Keratinocyte (primary cell): ENCODE measurements around the gene LCE3E. TPM values are rescaled to one million over a fixed set of nuclear protein-coding genes. Genes with fewer than 3 reads are reported as not detected.
"Not testable (repeated sequence)": the region's sequence is repeated elsewhere in the genome, so short reads cannot be mapped to it uniquely, and the experiment has no call there.

Experiments used
- DNase-seq: peaks from one replicate; pipeline ENCODE4 v3.0.0-alpha.2; 2011; ENCODE audit warnings: low read depth, missing footprints, low spot score
- FAIRE-seq: peaks from 2 replicates; lab custom pipeline; 2011; peaks lifted over from hg19 to GRCh38; lab: Jason Lieb, UNC
- H2AFZ ChIP-seq: 2 replicates; pipeline ENCODE4 v1.6.0; 2012; ENCODE audit warnings: low read length, control low read depth, inconsistent platforms; ENCODE audit not compliant: control insufficient read depth
- H3K27ac ChIP-seq: 2 replicates; pipeline ENCODE4 v1.5.1; 2011; ENCODE audit warnings: low read length; ENCODE audit not compliant: control insufficient read depth, insufficient read depth
- H3K27me3 ChIP-seq: 3 replicates; pipeline ENCODE4 v1.6.0; 2011; ENCODE audit warnings: low read length; ENCODE audit not compliant: control insufficient read depth, insufficient read depth; ENCODE audit errors: extremely low read depth
- H3K36me3 ChIP-seq, 2 experiments: 2 replicates in 1 of 2; 3 replicates in 1 of 2; pipeline ENCODE4 v1.5.1; 2011; ENCODE audit warnings: low read length in 2 of 2, mild to moderate bottlenecking in 1 of 2; ENCODE audit not compliant: control insufficient read depth in 2 of 2, insufficient read depth in 2 of 2; ENCODE audit errors: extremely low read depth in 1 of 2
- H3K4me1 ChIP-seq: 3 replicates; pipeline ENCODE4 v1.5.1; 2011; ENCODE audit warnings: low read length; ENCODE audit not compliant: control insufficient read depth, insufficient read depth; ENCODE audit errors: extremely low read depth
- H3K4me2 ChIP-seq: 3 replicates; pipeline ENCODE4 v1.6.0; 2011; ENCODE audit warnings: low read depth, low read length; ENCODE audit not compliant: control insufficient read depth, insufficient read depth; ENCODE audit errors: extremely low read depth
- H3K4me3 ChIP-seq, 3 experiments: fragments of 200-600 bp in 1 of 3; sonication (generic) in 1 of 3; 2 replicates in 2 of 3; 3 replicates in 1 of 3; pipeline ENCODE4 v1.5.1; 2011 to 2016; ENCODE audit warnings: low read length in 3 of 3, mild to moderate bottlenecking in 3 of 3, control low read depth in 2 of 3, inconsistent platforms in 1 of 3, low read depth in 1 of 3, mixed read lengths in 1 of 3, mixed run types in 1 of 3, moderate library complexity in 1 of 3; ENCODE audit not compliant: control insufficient read depth in 2 of 3, insufficient read depth in 2 of 3; ENCODE audit errors: extremely low read depth in 1 of 3
- H3K79me2 ChIP-seq: 2 replicates; pipeline ENCODE4 v1.6.0; 2012; ENCODE audit warnings: low read length; ENCODE audit not compliant: control insufficient read depth, insufficient read depth
- H3K9ac ChIP-seq: 3 replicates; pipeline ENCODE4 v1.6.0; 2011; ENCODE audit warnings: low read length; ENCODE audit not compliant: control insufficient read depth, insufficient read depth; ENCODE audit errors: extremely low read depth
- H3K9me1 ChIP-seq: 3 replicates; pipeline ENCODE4 v1.6.0; 2011; ENCODE audit warnings: low read length; ENCODE audit not compliant: control insufficient read depth, insufficient read depth; ENCODE audit errors: extremely low read depth
- H3K9me3 ChIP-seq: 2 replicates; pipeline ENCODE4 v1.5.1; 2012; ENCODE audit warnings: low read depth, low read length; ENCODE audit not compliant: control insufficient read depth
- H4K20me1 ChIP-seq: 3 replicates; pipeline ENCODE4 v1.6.0; 2011; ENCODE audit warnings: low read length; ENCODE audit not compliant: control insufficient read depth, insufficient read depth; ENCODE audit errors: extremely low read depth
- CTCF ChIP-seq, 3 experiments: IDR thresholded peaks in 1 of 3; conservative IDR thresholded peaks in 1 of 3; optimal IDR thresholded peaks in 1 of 3; 2 replicates in 2 of 3; 3 replicates in 1 of 3; pipeline versions ENCODE3 to v1.5.1; 2011; ENCODE audit warnings: low read length in 3 of 3, mild to moderate bottlenecking in 3 of 3, moderate library complexity in 2 of 3, control low read depth in 1 of 3, inconsistent platforms in 1 of 3; ENCODE audit not compliant: insufficient read depth in 2 of 3; ENCODE audit errors: extremely low read depth in 1 of 3
- EZH2 ChIP-seq: IDR thresholded peaks from one replicate; pipeline ENCODE4 v1.6.1; 2012; ENCODE audit warnings: inconsistent platforms, mild to moderate bottlenecking, low read length, moderate library complexity
- dilution Hi-C: fragments of 300-500 bp; cut with MboI; formaldehyde crosslinking; loops from one replicate; pipeline ENCODE4 v1.7.0; 2020; ENCODE audit warnings: low sequenced_read_pairs; ENCODE audit not compliant: extremely low pct_ligation_motif_present
- polyA plus RNA-seq, 5 experiments: library from polyadenylated mRNA; depleted of rRNA in 3 of 5; stranded (reverse) in 3 of 5; stranded (forward) in 1 of 5; unstranded in 1 of 5; fragments of >200 nt; gene quantifications; 1 replicate in 1 of 5; 2 replicates in 3 of 5; 3 replicates in 1 of 5; pipeline versions ENCODE4 v1.2.1 to v1.2.3, GENCODE V29; 2011 to 2012; ENCODE audit warnings: missing spikeins in 2 of 5, low read depth in 1 of 5, low replicate concordance in 1 of 5

The LCE3E gene
- polyA plus RNA-seq, 1 donor (not counting 4 experiments of a cell fraction or from before 2014, with no cell fraction given): 2.2 TPM

GRCh38 chr1:152565535-152566215 is 905 bp downstream of the LCE3E start:
- dilution Hi-C loops: no loop called here
- DNase-seq: no peak
- H4K20me1 ChIP-seq: no peaks in the 10 kb centered on the region
- no peak for FAIRE-seq
- no peak overlapping the region for H3K9ac ChIP-seq
- no peak overlapping the region for H3K27ac ChIP-seq
- H3K9me1 ChIP-seq: no peaks in the 10 kb centered on the region
- no peak overlapping the region for H2AFZ ChIP-seq
- no peak for TF ChIP-seq EZH2
- TF ChIP-seq CTCF (optimal IDR thresholded peaks at IDR 0.05 in 1 of 3, IDR thresholded peaks at IDR 0.05 in 1 of 3, conservative IDR thresholded peaks at IDR 0.05 in 1 of 3; ENCODE audit: extremely low read depth in 1 of 3, insufficient read depth in 2 of 3, low read length in 3 of 3): no peak
- H3K9me3 ChIP-seq: peaks cover 2% of the 10 kb centered on the region
- H3K36me3 ChIP-seq: no peaks in the 10 kb centered on the region
- no peak overlapping the region for H3K4me3 ChIP-seq
- no peak overlapping the region for H3K4me2 ChIP-seq
- H3K4me1 ChIP-seq: peaks cover 12% of the 10 kb centered on the region
- H3K79me2 ChIP-seq: no peaks in the 10 kb centered on the region
- H3K27me3 ChIP-seq: no peaks in the 10 kb centered on the region

GRCh38 chr1:152565115-152565514 is 1.5 kb downstream of the LCE3E start:
- Histone ChIP-seq H4K20me1 (no peaks in the 10 kb centered on the region), H3K27ac (no peak overlapping the region), H3K36me3 (no peaks in the 10 kb centered on the region), H3K9me3 (peaks cover 2% of the 10 kb centered on the region), H2AFZ (no peak overlapping the region), H3K79me2 (no peaks in the 10 kb centered on the region), H3K4me2 (no peak overlapping the region), H3K27me3 (no peaks in the 10 kb centered on the region), H3K4me1 (peaks cover 12% of the 10 kb centered on the region), H3K9ac (no peak overlapping the region), H3K9me1 (no peaks in the 10 kb centered on the region), H3K4me3 (no peak overlapping the region)
- DNase-seq: no peak
- FAIRE-seq: no peak
- no peak for TF ChIP-seq CTCF (optimal IDR thresholded peaks at IDR 0.05 in 1 of 3, IDR thresholded peaks at IDR 0.05 in 1 of 3, conservative IDR thresholded peaks at IDR 0.05 in 1 of 3; ENCODE audit: extremely low read depth in 1 of 3, insufficient read depth in 2 of 3, low read length in 3 of 3)
- no peak for TF ChIP-seq EZH2
- dilution Hi-C loops: no loop called here

- DNase-seq, H3K27ac ChIP-seq, H3K9me1 ChIP-seq, H3K4me1 ChIP-seq, FAIRE-seq, H2AFZ ChIP-seq, H3K9ac ChIP-seq, H3K4me2 ChIP-seq, H3K9me3 ChIP-seq, H3K4me3 ChIP-seq, H3K79me2 ChIP-seq, H3K36me3 ChIP-seq, H3K27me3 ChIP-seq, dilution Hi-C loops, H4K20me1 ChIP-seq: not testable (repeated sequence)
Observed at GRCh38 chr1:152548358-152548757, 18.2 kb downstream of the LCE3E start.
